Stomach smooth muscle (tissue), 2 donors: ENCODE data around the gene SYT17.
"Not testable (repeated sequence)": the region's sequence is repeated elsewhere in the genome, so short reads cannot be mapped to it uniquely, and the experiment has no call there.

Source experiments
- H3K27ac ChIP-seq: one replicate; pipeline ENCODE4 v1.7.0; 2013; ENCODE audit warnings: mild to moderate bottlenecking, low read length, inconsistent platforms
- H3K27me3 ChIP-seq, 2 donors: one replicate each; pipeline ENCODE4 v1.7.0; 2013; ENCODE audit warnings: low read length in 2 of 2; ENCODE audit not compliant: insufficient read depth in 2 of 2, control insufficient read depth in 1 of 2
- H3K36me3 ChIP-seq, 2 donors: one replicate each; pipeline ENCODE4 v1.7.0; 2013; ENCODE audit warnings: low read length in 2 of 2; ENCODE audit not compliant: control insufficient read depth in 2 of 2, insufficient read depth in 2 of 2
- H3K4me1 ChIP-seq: one replicate; pipeline ENCODE4 v1.7.0; 2013; ENCODE audit warnings: low read length; ENCODE audit not compliant: control insufficient read depth, insufficient read depth
- H3K4me3 ChIP-seq, 2 donors: one replicate each; pipeline ENCODE4 v1.7.0; 2013; ENCODE audit warnings: low read length in 2 of 2
- H3K9ac ChIP-seq, 2 donors: one replicate each; pipeline ENCODE4 v1.7.0; 2013; ENCODE audit warnings: low read length in 2 of 2, mild to moderate bottlenecking in 1 of 2
- H3K9me3 ChIP-seq, 2 donors: one replicate each; pipeline ENCODE4 v1.7.0; 2013; ENCODE audit warnings: low read length in 2 of 2; ENCODE audit not compliant: control insufficient read depth in 2 of 2
- donor health status: healthy.
- donor health status: Pancreatic carcinoma.

SYT17 gene

GRCh38 chr16:19186408-19186807 lies 18.4 kb downstream of the SYT17 start:
- Histone ChIP-seq H3K9ac (no peak overlapping the region), H3K27me3 (no peaks in the 10 kb centered on the region), H3K36me3 (peaks cover 0 to 4% of the 10 kb centered on the region in 2 donors), H3K27ac (no peak overlapping the region), H3K4me3 (no peak overlapping the region), H3K4me1 (peaks cover 15% of the 10 kb centered on the region), H3K9me3 (no peaks in the 10 kb centered on the region)

- not testable (repeated sequence) for H3K27ac ChIP-seq, H3K27me3 ChIP-seq, H3K9ac ChIP-seq
Observed at GRCh38 chr16:19187961-19188360, 19.9 kb downstream of the SYT17 start.

GRCh38 chr16:19188406-19188805 lies 20.4 kb downstream of the SYT17 start:
- no peaks in the 10 kb centered on the region for H3K27me3 ChIP-seq
- H3K4me3 ChIP-seq: no peak overlapping the region
- peaks cover 0 to 3% of the 10 kb centered on the region in 2 donors for H3K36me3 ChIP-seq
- peak overlapping the region; percentile 46 for H3K27ac ChIP-seq
- H3K4me1 ChIP-seq: peaks cover 15% of the 10 kb centered on the region
- H3K9ac ChIP-seq: no peak overlapping the region
- no peaks in the 10 kb centered on the region for H3K9me3 ChIP-seq

More at GRCh38 chr16:19187961-19188360, 19.9 kb downstream of the SYT17 start:
- H3K4me3 ChIP-seq, H3K9me3 ChIP-seq, H3K36me3 ChIP-seq: not testable (repeated sequence)
- peaks cover 15% of the 10 kb centered on the region for H3K4me1 ChIP-seq

GRCh38 chr16:19192865-19193264 lies 24.8 kb downstream of the SYT17 start:
- Histone ChIP-seq H3K9ac (no peak overlapping the region), H3K27ac (no peak overlapping the region), H3K27me3 (no peaks in the 10 kb centered on the region), H3K4me3 (no peak overlapping the region), H3K36me3 (no peaks in the 10 kb centered on the region), H3K9me3 (no peaks in the 10 kb centered on the region), H3K4me1 (peaks cover 19% of the 10 kb centered on the region)

- peak overlapping the region; percentile 11 for H3K27ac ChIP-seq
- peaks cover 4 to 15% of the 10 kb centered on the region in 2 donors for H3K9me3 ChIP-seq
- peaks cover 0 to 2% of the 10 kb centered on the region in 2 donors for H3K36me3 ChIP-seq
Observed at GRCh38 chr16:19196871-19197270, 28.8 kb downstream of the SYT17 start.

GRCh38 chr16:19203374-19203966 lies 35.4 kb downstream of the SYT17 start:
- Histone ChIP-seq H3K4me1 (no peaks in the 10 kb centered on the region), H3K9ac (no peak overlapping the region), H3K9me3 (peaks cover 4 to 12% of the 10 kb centered on the region in 2 donors), H3K27me3 (no peaks in the 10 kb centered on the region), H3K4me3 (no peak overlapping the region), H3K36me3 (peaks cover 0 to 2% of the 10 kb centered on the region in 2 donors), H3K27ac (no peak overlapping the region)

More at GRCh38 chr16:19196871-19197270, 28.8 kb downstream of the SYT17 start:
- Histone ChIP-seq H3K4me1 (peaks cover 4% of the 10 kb centered on the region), H3K4me3 (no peak overlapping the region), H3K9ac (no peak overlapping the region), H3K27me3 (no peaks in the 10 kb centered on the region)

GRCh38 chr16:19210280-19210924 lies 42.4 kb downstream of the SYT17 start:
- H3K9ac ChIP-seq: no peak overlapping the region
- H3K27me3 ChIP-seq: no peaks in the 10 kb centered on the region
- H3K36me3 ChIP-seq: no peaks in the 10 kb centered on the region
- H3K4me1 ChIP-seq: no peaks in the 10 kb centered on the region
- no peaks in the 10 kb centered on the region for H3K9me3 ChIP-seq
- H3K4me3 ChIP-seq: no peak overlapping the region
- H3K27ac ChIP-seq: no peak overlapping the region

- no peak overlapping the region for H3K9ac ChIP-seq
Observed at GRCh38 chr16:19210968-19211367, 42.9 kb downstream of the SYT17 start.

GRCh38 chr16:19212059-19212458 lies 44.0 kb downstream of the SYT17 start:
- no peaks in the 10 kb centered on the region for H3K27me3 ChIP-seq
- H3K9me3 ChIP-seq: peaks cover 0 to 3% of the 10 kb centered on the region in 2 donors
- no peaks in the 10 kb centered on the region for H3K4me1 ChIP-seq
- H3K4me3 ChIP-seq: no peak overlapping the region
- H3K27ac ChIP-seq: no peak overlapping the region
- H3K9ac ChIP-seq: no peak overlapping the region
- H3K36me3 ChIP-seq: no peaks in the 10 kb centered on the region

More at GRCh38 chr16:19210968-19211367, 42.9 kb downstream of the SYT17 start:
- Histone ChIP-seq H3K4me3 (no peak overlapping the region), H3K27ac (no peak overlapping the region), H3K27me3 (no peaks in the 10 kb centered on the region), H3K36me3 (no peaks in the 10 kb centered on the region), H3K9me3 (peaks cover 0 to under 1% of the 10 kb centered on the region in 2 donors), H3K4me1 (no peaks in the 10 kb centered on the region)

GRCh38 chr16:19213885-19214284 lies 45.8 kb downstream of the SYT17 start:
- Histone ChIP-seq H3K27ac (no peak overlapping the region), H3K4me1 (no peaks in the 10 kb centered on the region), H3K4me3 (no peak overlapping the region), H3K9me3 (peaks cover 0 to 3% of the 10 kb centered on the region in 2 donors), H3K36me3 (no peaks in the 10 kb centered on the region), H3K27me3 (no peaks in the 10 kb centered on the region), H3K9ac (no peak overlapping the region)

GRCh38 chr16:19215705-19216104 lies 47.7 kb downstream of the SYT17 start:
- Histone ChIP-seq H3K9me3 (peaks cover 0 to 3% of the 10 kb centered on the region in 2 donors), H3K27me3 (no peaks in the 10 kb centered on the region), H3K36me3 (no peaks in the 10 kb centered on the region), H3K4me3 (no peak overlapping the region), H3K27ac (no peak overlapping the region), H3K9ac (no peak overlapping the region), H3K4me1 (no peaks in the 10 kb centered on the region)
